ENCODE data around the gene ZBTB42. TPM values are rescaled to one million over a fixed set of nuclear protein-coding genes. Genes with fewer than 3 reads are reported as not detected.

Gene ZBTB42
- total RNA-seq, 3 donors from 2014 or later = 3.5 to 11.4 (median 9.2) TPM

- no peaks in the 10 kb centered on the region for H3K9me3 ChIP-seq
- no peaks in the 10 kb centered on the region for H3K27me3 ChIP-seq
- no peaks in the 10 kb centered on the region for H3K4me1 ChIP-seq
- intact Hi-C loops (cut with DNase I; ENCODE audit: low total_unique reads) = no loop called here
- no peak overlapping the region for H3K4me3 ChIP-seq
- no peak overlapping the region for H3K27ac ChIP-seq
- TF ChIP-seq CTCF (IDR thresholded peaks at IDR 0.05) = no peak
- TF ChIP-seq POLR2A (IDR thresholded peaks at IDR 0.05) = no peak
- no peak for TF ChIP-seq POLR2AphosphoS5 (IDR thresholded peaks at IDR 0.05)
- H3K36me3 ChIP-seq = no peaks in the 10 kb centered on the region
- DNase-seq (ENCODE audit: low spot score in 2 of 2) = no peak
Observed at GRCh38 chr14:104776481-104776880, 24.4 kb upstream of the ZBTB42 start.

- no peak overlapping the region for H3K4me3 ChIP-seq
- H3K9me3 ChIP-seq = no peaks in the 10 kb centered on the region
- no peaks in the 10 kb centered on the region for H3K4me1 ChIP-seq
- intact Hi-C loops (cut with DNase I; ENCODE audit: low total_unique reads) = no loop called here
- TF ChIP-seq CTCF (IDR thresholded peaks at IDR 0.05) = no peak
- TF ChIP-seq POLR2A (IDR thresholded peaks at IDR 0.05) = no peak
- TF ChIP-seq POLR2AphosphoS5 (IDR thresholded peaks at IDR 0.05) = no peak
- H3K36me3 ChIP-seq = no peaks in the 10 kb centered on the region
- H3K27me3 ChIP-seq = no peaks in the 10 kb centered on the region
- H3K27ac ChIP-seq = peak overlapping the region in 1 of 2 donors; percentile 19
- no peak for DNase-seq (ENCODE audit: low spot score in 2 of 2)
Observed at GRCh38 chr14:104776961-104777807, 23.7 kb upstream of the ZBTB42 start.

DNA sequence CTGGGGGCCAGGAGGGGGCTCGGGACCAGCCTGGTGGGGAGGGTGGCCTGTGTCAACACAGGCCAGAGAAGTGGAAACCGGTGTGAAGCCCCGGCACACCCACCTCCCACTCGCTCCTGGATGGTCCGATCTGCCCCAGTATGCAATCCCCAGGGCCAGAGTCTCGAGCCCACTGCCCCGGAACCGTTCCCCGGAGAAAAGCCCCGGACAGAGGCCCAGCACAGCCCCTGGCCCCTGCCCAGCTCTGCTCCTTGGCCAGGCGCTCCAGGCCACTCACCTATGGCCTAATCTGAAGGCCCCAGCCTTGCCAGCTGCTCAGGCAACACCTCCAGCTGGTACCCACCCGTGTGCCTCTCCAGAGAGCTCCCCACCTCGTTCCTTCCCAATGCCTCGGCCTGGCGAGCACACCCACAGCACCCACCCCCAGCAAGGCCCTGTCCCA lies 23.1 kb upstream of the ZBTB42 start:
- peak overlapping the region in 1 of 2 donors; percentile 19 for H3K27ac ChIP-seq
- no peak overlapping the region for H3K4me3 ChIP-seq
- intact Hi-C loops (cut with DNase I; ENCODE audit: low total_unique reads) = no loop called here
- H3K27me3 ChIP-seq = no peaks in the 10 kb centered on the region
- no peaks in the 10 kb centered on the region for H3K4me1 ChIP-seq
- H3K9me3 ChIP-seq = no peaks in the 10 kb centered on the region
- H3K36me3 ChIP-seq = no peaks in the 10 kb centered on the region
- TF ChIP-seq POLR2AphosphoS5 (IDR thresholded peaks at IDR 0.05) (no peak), POLR2A (IDR thresholded peaks at IDR 0.05) (no peak), CTCF (IDR thresholded peaks at IDR 0.05) (no peak)
- no peak for DNase-seq (ENCODE audit: low spot score in 2 of 2)

- H3K4me1 ChIP-seq = no peaks in the 10 kb centered on the region
- no peak overlapping the region for H3K4me3 ChIP-seq
- no peaks in the 10 kb centered on the region for H3K36me3 ChIP-seq
- no peaks in the 10 kb centered on the region for H3K9me3 ChIP-seq
- no peak for DNase-seq (ENCODE audit: low spot score in 2 of 2)
- intact Hi-C loops (cut with DNase I; ENCODE audit: low total_unique reads) = no loop called here
- TF ChIP-seq POLR2A (IDR thresholded peaks at IDR 0.05) (no peak), CTCF (IDR thresholded peaks at IDR 0.05) (no peak), POLR2AphosphoS5 (IDR thresholded peaks at IDR 0.05) (no peak)
- no peaks in the 10 kb centered on the region for H3K27me3 ChIP-seq
- H3K27ac ChIP-seq = no peak overlapping the region
Observed at GRCh38 chr14:104778694-104779331, 22.1 kb upstream of the ZBTB42 start.
